Natural killer cell (primary cell): Measurements from ENCODE around the gene CCDC93. TPM values are rescaled to one million over a fixed set of nuclear protein-coding genes. Genes with fewer than 3 reads are reported as not detected.

ENCODE experiments used
- ATAC-seq, 3 donors: fragments of 150-1000 bp in 2 of 3; fragments of 200-7000 bp in 1 of 3; cut with Tn5 transposase; 1 replicate in 1 of 3; 2 replicates in 2 of 3; pipeline ENCODE4 v1.10.0; 2021; ENCODE audit warnings: mild to moderate bottlenecking in 2 of 3, moderate library complexity in 2 of 3
- DNase-seq, 2 donors: peaks; one replicate each; pipeline versions ENCODE4 v3.0.0 to v3.0.0-alpha.2; 2013 to 2021; ENCODE audit warnings: mixed read lengths in 1 of 2
- H3K27ac ChIP-seq: one replicate; pipeline ENCODE4 v1.5.1; 2013; ENCODE audit warnings: mild to moderate bottlenecking, low read length
- H3K27me3 ChIP-seq: one replicate; pipeline ENCODE4 v1.6.1; 2013; ENCODE audit warnings: low read length; ENCODE audit not compliant: control insufficient read depth, insufficient read depth
- H3K36me3 ChIP-seq: one replicate; pipeline ENCODE4 v1.6.1; 2013; ENCODE audit warnings: low read length; ENCODE audit not compliant: control insufficient read depth, insufficient read depth
- H3K4me1 ChIP-seq: one replicate; pipeline ENCODE4 v1.6.1; 2013; ENCODE audit warnings: low read length; ENCODE audit not compliant: control insufficient read depth, insufficient read depth
- H3K4me3 ChIP-seq: one replicate; pipeline ENCODE4 v1.5.1; 2013; ENCODE audit warnings: low read length
- H3K9me3 ChIP-seq: one replicate; pipeline ENCODE4 v1.6.1; 2013; ENCODE audit warnings: low read length; ENCODE audit not compliant: control insufficient read depth, insufficient read depth
- H3K27ac Mint-ChIP-seq, 2 donors: one replicate each; pipeline ENCODE4 v1.8.0; 2022; ENCODE audit warnings: mild to moderate bottlenecking in 2 of 2, mixed read lengths in 2 of 2, moderate library complexity in 1 of 2
- H3K27me3 Mint-ChIP-seq, 2 donors: one replicate each; pipeline ENCODE4 v1.8.0; 2022; ENCODE audit warnings: low read depth in 2 of 2, mixed read lengths in 2 of 2
- H3K36me3 Mint-ChIP-seq: one replicate; pipeline ENCODE4 v1.8.0; 2022; ENCODE audit warnings: mixed read lengths
- H3K4me1 Mint-ChIP-seq, 2 donors: one replicate each; pipeline ENCODE4 v1.8.0; 2022; ENCODE audit warnings: mixed read lengths in 2 of 2
- H3K4me3 Mint-ChIP-seq: one replicate; pipeline ENCODE4 v1.8.0; 2022; ENCODE audit warnings: mild to moderate bottlenecking, moderate library complexity, mixed read lengths
- H3K9me3 Mint-ChIP-seq, 2 donors: one replicate each; pipeline ENCODE4 v1.8.0; 2022; ENCODE audit warnings: mixed read lengths in 2 of 2
- WGBS: methylation state at CpG from one replicate; pipeline ENCODE4 v1.1.7; 2013; ENCODE audit warnings: missing lambda C conversion rate; ENCODE audit not compliant: insufficient coverage; 5-methylcytosine and 5-hydroxymethylcytosine counted together
- intact Hi-C: fragments of 100-400 bp; cut with micrococcal nuclease; formaldehyde crosslinking; loops from one replicate; pipeline ENCODE4 v1.14.2; 2022
- total RNA-seq, 4 donors: library from RNA; stranded (reverse); fragments of 120-200 nt in 1 of 4; gene quantifications; one replicate each; pipeline versions ENCODE4 v1.2.3 to v1.2.4, GENCODE V29; 2013 to 2022
- TF ChIP-seq, protein P1 (sequence below): fragments of 200-600 bp; IDR thresholded peaks from one replicate; pipeline ENCODE4 v1.8.0; 2022; ENCODE audit warnings: antibody characterized with exemption

CCDC93 gene
- total RNA-seq, 3 donors from 2014 or later (not counting 1 experiment from before 2014, with no cell fraction given) = 58.6 to 68.6 (median 67.4) TPM

GRCh38 chr2:118054213-118055008, 40.5 kb upstream of the CCDC93 start:
- no peaks in the 10 kb centered on the region for H3K27me3 ChIP-seq
- H3K4me3 ChIP-seq = no peak overlapping the region
- Mint-ChIP-seq H3K27ac (no peak overlapping the region), H3K27me3 (peaks cover 12 to 52% of the 10 kb centered on the region in 2 donors), H3K36me3 (no peaks in the 10 kb centered on the region), H3K9me3 (no peaks in the 10 kb centered on the region), H3K4me1 (peaks cover 0 to 5% of the 10 kb centered on the region in 2 donors), H3K4me3 (no peak overlapping the region)
- TF ChIP-seq, protein P1, sequence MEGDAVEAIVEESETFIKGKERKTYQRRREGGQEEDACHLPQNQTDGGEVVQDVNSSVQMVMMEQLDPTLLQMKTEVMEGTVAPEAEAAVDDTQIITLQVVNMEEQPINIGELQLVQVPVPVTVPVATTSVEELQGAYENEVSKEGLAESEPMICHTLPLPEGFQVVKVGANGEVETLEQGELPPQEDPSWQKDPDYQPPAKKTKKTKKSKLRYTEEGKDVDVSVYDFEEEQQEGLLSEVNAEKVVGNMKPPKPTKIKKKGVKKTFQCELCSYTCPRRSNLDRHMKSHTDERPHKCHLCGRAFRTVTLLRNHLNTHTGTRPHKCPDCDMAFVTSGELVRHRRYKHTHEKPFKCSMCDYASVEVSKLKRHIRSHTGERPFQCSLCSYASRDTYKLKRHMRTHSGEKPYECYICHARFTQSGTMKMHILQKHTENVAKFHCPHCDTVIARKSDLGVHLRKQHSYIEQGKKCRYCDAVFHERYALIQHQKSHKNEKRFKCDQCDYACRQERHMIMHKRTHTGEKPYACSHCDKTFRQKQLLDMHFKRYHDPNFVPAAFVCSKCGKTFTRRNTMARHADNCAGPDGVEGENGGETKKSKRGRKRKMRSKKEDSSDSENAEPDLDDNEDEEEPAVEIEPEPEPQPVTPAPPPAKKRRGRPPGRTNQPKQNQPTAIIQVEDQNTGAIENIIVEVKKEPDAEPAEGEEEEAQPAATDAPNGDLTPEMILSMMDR = no peak
- H3K27ac ChIP-seq = no peak overlapping the region
- no peaks in the 10 kb centered on the region for H3K36me3 ChIP-seq
- ATAC-seq = no peak
- no peak for DNase-seq
- WGBS = 84% methylated on average over 2 of the region's 3 CpGs
- peaks cover 13% of the 10 kb centered on the region for H3K4me1 ChIP-seq
- no peaks in the 10 kb centered on the region for H3K9me3 ChIP-seq
- intact Hi-C loops = no loop called here

- H3K4me1 Mint-ChIP-seq = peaks cover 0 to 5% of the 10 kb centered on the region in 2 donors
- intact Hi-C loops = no loop called here
- H3K27me3 ChIP-seq = peaks cover under 1% of the 10 kb centered on the region
- no peaks in the 10 kb centered on the region for H3K9me3 Mint-ChIP-seq
- TF ChIP-seq, protein P1 = no peak
- H3K9me3 ChIP-seq = no peaks in the 10 kb centered on the region
- H3K36me3 Mint-ChIP-seq = no peaks in the 10 kb centered on the region
- no peak overlapping the region for H3K27ac ChIP-seq
- H3K27me3 Mint-ChIP-seq = peaks cover 15 to 53% of the 10 kb centered on the region in 2 donors
- no peak overlapping the region for H3K27ac Mint-ChIP-seq
- H3K4me3 Mint-ChIP-seq = no peak overlapping the region
- WGBS = 96% methylated on average over 7 of the region's 7 CpGs
- peaks cover 13% of the 10 kb centered on the region for H3K4me1 ChIP-seq
- ATAC-seq = no peak
- no peak for DNase-seq
- no peak overlapping the region for H3K4me3 ChIP-seq
- H3K36me3 ChIP-seq = no peaks in the 10 kb centered on the region
These were observed 39.8 kb upstream of the CCDC93 start for GRCh38 chr2:118053681-118054080.

DNA sequence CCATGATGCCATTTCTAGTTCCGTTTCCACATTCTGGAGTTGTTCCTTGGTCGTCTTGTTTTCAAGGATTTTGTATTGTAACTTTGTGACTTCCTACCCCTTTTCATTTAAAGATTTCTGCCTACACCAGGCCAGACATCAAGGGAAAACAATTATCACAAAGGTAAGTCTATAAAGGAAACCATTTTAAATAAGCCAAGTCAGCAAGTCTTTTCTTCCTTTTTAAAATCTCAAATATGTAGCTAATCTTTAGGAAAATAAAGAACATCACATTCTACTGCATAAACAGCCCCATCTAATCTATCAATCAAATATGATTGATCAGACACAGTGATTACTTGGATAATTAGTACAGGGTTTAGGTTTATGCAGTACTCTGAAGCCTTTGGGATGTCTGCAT, 38.6 kb upstream of the CCDC93 start:
- TF ChIP-seq, protein P1 = no peak
- WGBS = 97% methylated on average over 2 of the region's 2 CpGs
- peaks cover 21 to 55% of the 10 kb centered on the region in 2 donors for H3K27me3 Mint-ChIP-seq

More for the DNA sequence above, 38.6 kb upstream of the CCDC93 start:
- no peaks in the 10 kb centered on the region for H3K36me3 Mint-ChIP-seq
- H3K4me1 Mint-ChIP-seq = peaks cover 0 to 5% of the 10 kb centered on the region in 2 donors
- intact Hi-C loops = no loop called here
- no peak overlapping the region for H3K27ac ChIP-seq
- H3K4me3 ChIP-seq = no peak overlapping the region
- ATAC-seq (no peak), DNase-seq (no peak)
- H3K4me3 Mint-ChIP-seq = no peak overlapping the region
- no peak overlapping the region for H3K27ac Mint-ChIP-seq
- H3K27me3 ChIP-seq = peaks cover 3% of the 10 kb centered on the region
- no peaks in the 10 kb centered on the region for H3K9me3 Mint-ChIP-seq
- peaks cover 13% of the 10 kb centered on the region for H3K4me1 ChIP-seq
- no peaks in the 10 kb centered on the region for H3K9me3 ChIP-seq
- no peaks in the 10 kb centered on the region for H3K36me3 ChIP-seq
